NOMO-1 treated with dmso at 0.1 percent for 144 hours (cell line): ENCODE results near the gene ZNF8.
"Not testable (repeated sequence)": the region's sequence is repeated elsewhere in the genome, so short reads cannot be mapped to it uniquely, and the experiment has no call there.

ENCODE experiments used
- DNase-seq: peaks from one replicate; lab custom pipeline; 2025; ENCODE audit not compliant: unreplicated experiment; lab: John Stamatoyannopoulos, UW

ZNF8 gene

GRCh38 chr19:58294743-58295374 lies 16.1 kb downstream of the ZNF8 start:
- DNase-seq, result no peak

DNA sequence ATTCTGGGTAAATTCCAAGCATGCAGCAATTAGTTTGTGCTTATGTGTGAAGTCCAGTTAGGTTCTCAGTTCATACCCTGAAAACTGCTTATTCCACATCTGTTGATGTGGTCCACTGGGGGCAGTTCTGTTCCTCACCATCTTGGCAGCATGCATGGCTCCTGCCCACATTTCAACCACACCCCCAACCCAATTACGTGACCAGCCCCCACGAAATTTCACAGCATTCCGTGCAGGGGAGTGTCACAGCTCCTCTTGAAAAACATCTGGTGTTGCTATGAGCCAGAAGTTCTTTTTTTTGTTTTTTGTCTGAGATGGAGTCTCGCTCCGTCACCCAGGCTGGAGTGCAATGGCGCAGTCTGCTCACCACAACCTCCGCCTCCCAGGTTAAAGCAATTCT lies 17.3 kb downstream of the ZNF8 start:
- DNase-seq, result no peak

DNA sequence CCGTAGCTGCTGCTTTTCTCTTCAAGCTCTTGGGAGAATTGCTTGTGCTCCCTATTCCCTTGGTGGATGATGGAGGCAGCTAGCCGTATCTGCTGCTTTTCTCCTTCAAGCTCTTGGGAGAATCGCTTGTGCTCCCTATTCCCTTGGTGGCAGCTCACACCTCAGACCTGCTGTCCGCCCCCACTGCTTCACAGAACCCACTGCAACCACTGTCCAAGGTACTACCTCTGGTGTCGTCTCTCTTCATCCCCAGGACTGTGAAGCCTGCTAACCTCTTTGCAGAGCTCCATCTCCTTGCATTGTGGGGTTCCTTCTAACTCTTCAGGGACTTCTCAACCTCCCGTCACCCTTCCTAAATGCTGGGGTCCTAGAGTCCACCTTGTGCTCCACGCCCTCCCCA lies 21.9 kb downstream of the ZNF8 start:
- no peak for DNase-seq

GRCh38 chr19:58304255-58304654 lies 25.5 kb downstream of the ZNF8 start:
- no peak for DNase-seq

DNA sequence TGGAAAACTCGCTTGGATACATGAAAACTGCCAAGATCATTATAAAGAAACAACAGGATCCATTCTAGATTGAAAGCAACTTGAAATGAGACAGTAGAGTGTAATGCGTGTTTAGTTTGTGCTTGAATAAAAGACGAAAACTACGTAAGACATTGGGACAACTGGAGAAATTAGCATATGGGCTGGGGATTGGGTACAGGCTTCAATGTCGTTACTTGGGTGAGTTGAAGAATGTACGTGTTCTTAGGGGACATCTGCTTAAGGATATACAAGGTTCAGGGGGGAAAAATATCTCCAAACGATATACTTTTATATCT lies 26.0 kb downstream of the ZNF8 start:
- no peak for DNase-seq

DNA sequence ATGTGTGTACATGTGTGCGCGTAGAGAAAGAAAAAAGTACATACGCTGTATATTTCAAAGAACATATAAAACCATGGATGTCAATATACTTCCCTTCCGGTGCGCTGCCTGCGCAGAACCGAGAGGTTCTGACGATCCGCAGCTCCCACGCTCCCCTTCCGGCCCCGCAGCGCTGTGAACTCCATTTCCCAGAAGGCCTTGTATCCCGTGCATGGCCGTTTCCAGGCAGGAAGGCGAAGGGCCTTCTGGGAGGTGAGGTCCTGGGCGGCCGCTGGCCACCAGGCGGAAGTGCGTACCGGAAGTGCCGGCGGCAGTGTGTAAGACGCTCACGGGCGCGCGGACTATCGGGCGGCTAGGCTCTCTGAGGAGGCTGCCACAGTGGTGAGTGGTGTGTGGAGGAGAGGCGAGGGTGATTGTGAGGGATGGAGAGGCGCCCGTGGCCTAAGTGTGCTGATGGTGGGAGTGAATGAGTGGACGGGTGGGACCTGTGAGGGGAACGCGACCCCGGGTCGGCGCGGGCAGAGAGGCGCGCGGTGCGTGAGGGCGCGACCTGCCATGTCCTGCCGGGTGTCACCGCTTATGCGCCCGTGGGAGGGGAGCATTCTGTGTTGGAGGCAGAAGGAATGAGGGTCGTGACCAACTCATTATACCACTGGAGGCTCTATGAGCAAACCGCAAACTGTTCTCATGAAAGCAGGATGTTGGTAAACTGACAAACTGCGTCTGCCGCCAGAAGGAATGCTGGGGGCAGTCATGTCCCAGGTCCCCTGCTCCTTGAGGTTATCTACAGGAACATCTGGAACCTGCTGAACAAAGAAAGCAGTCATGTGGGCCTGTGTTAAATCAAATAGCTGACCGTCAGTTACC lies 26.5 kb downstream of the ZNF8 start, which contains the start of gene ERVK3-1:
TSS of gene ERVK3-1 (plus strand) at position 313 of the 867 bp plus-strand sequence. CDS start 6,792 bp downstream, outside the sequence.
- DNase-seq, result peak; percentile 99

GRCh38 chr19:58305932-58306323 lies 27.2 kb downstream of the ZNF8 start:
- peak; percentile 0 for DNase-seq

GRCh38 chr19:58307736-58308135 lies 29.0 kb downstream of the ZNF8 start:
- DNase-seq, result no peak

GRCh38 chr19:58310685-58311084 lies 31.9 kb downstream of the ZNF8 start:
- not testable (repeated sequence) for DNase-seq

DNA sequence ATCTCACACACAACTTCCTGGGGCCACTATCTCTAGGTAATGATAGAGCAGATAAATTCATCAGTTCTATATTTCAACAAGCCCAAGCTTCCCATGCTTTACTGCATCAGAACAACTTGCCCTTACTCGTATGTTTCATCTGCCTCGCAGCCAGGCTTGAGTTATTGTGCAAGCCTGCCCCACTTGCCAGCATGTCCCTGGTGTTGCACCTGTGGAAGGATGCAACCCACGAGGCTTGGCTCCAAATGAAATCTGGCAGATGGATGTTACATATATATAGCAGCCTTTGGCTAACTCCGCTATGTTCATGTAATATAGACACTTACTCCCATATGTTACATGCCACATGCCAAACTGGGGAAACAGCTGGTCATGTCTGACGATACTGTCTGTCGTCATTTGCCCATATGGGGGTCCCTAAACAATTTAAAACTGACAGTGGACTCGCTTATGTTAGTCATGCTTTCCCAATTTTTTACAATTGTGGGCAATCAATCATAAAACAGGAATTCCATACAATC lies 32.6 kb downstream of the ZNF8 start:
- no peak for DNase-seq

- no peak for DNase-seq
Measured at GRCh38 chr19:58315580-58315979, 36.8 kb downstream of the ZNF8 start.

GRCh38 chr19:58317476-58318072 lies 38.8 kb downstream of the ZNF8 start:
- no peak for DNase-seq

DNA sequence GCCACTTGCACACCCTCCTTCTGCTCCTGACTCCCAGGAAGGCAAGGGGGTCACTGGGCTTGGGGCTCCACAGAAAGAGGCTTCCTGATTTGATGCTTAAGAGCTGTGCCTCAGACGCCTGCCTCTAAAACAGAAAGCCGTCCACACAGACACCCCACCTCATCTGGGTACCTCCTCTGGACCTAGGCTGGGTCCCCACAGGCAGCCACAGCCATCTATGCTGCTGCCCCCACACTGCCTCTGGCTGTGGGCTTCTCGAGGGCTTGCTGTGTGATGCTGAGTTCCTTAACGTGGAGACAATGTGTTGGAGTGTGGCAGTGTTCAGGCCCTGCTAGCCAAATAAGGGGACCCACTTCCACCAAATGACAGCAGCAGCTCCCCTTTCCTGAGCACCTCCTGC lies 39.5 kb downstream of the ZNF8 start:
- DNase-seq, result no peak

- no peak for DNase-seq
Measured at GRCh38 chr19:58319241-58319640, 40.5 kb downstream of the ZNF8 start.

GRCh38 chr19:58325311-58326022 lies 46.7 kb downstream of the ZNF8 start:
- DNase-seq, result no peak

GRCh38 chr19:58326501-58326913 lies 47.8 kb downstream of the ZNF8 start:
- DNase-seq, result no peak

DNA sequence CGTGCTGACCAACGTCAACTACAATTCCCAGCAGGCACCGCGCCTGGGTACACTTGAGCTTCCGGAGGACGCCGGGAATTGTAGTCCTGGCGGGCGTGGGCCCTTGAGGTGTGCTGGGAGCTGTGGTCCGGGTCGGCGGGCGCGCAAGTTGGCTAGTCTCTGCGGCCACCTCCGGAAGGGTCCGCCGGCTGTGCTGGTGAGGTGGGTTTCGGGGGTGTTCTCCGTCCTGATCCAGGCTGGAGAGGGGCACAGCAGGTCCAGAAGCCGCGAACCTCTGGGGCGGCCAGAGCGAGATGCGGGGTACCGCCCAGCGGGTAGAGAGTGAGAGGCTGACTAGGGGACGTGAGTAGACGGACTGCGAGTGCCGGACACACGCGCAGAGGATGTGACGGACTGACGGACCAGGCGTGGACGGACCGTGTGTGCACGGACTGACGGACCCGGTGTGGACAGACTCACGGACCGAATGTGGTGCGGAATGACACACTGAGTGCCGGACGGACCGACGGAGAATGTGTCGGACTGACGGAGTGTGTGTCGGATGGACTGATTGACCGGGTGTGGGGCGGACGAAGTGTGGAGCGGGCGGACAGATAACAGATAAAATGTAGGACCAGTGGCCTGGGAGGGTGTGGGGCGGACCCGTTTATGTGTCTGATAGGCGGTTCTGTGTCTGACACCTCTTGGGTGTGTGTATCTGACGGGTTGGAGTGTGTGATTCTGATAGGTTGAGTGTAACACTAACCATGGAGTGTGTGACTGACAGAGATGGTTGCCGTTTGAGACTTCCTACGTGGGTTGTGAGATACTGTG lies 48.4 kb downstream of the ZNF8 start, which contains the start of gene ZSCAN22:
TSS of gene ZSCAN22 (plus strand) at position 81 of the 813 bp plus-strand sequence. CDS start 7,809 bp downstream, outside the sequence.
- peak; percentile 93 for DNase-seq

- peak; percentile 16 for DNase-seq
Measured at GRCh38 chr19:58328999-58329398, 50.2 kb downstream of the ZNF8 start.

DNA sequence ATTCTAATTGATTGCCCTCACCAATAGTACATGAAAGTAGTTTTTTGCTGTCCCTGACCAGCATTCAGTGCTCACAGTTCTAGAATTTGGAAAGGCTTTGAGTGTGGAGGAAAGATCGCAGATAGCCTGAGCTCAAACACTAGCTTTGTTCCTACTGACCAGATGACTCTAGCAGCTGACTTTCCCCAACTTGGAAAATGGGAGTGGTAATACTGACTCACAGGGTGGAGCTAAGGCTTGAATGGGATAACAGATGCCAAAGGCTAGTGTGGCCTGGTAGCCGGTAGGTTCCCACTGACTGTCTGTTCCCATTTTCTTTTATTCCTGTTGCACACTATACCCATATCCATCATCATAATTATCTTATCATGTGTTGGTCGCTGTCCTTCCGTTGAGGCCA lies 51.7 kb downstream of the ZNF8 start:
- no peak for DNase-seq

DNA sequence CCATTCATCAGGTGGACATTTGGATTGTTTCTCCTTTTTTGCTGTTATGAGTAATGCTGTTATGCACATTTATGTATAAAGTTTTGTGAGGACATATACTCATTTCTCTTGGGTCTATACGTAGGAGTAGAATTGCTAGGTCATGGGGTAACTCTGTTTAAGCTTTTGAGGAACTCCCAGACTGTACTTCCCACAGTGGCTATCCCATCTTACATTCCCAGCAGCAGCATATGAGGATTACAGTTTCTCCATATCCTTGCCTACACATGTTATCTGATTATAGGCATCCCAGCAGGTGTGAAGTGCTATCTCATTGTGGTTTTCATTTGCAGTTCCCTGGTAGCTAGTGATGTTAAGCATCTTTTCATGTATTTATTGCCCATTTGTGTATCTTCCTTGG lies 53.9 kb downstream of the ZNF8 start:
- DNase-seq, result no peak
